ENCODE measurements around the gene CDC20.

DNA sequence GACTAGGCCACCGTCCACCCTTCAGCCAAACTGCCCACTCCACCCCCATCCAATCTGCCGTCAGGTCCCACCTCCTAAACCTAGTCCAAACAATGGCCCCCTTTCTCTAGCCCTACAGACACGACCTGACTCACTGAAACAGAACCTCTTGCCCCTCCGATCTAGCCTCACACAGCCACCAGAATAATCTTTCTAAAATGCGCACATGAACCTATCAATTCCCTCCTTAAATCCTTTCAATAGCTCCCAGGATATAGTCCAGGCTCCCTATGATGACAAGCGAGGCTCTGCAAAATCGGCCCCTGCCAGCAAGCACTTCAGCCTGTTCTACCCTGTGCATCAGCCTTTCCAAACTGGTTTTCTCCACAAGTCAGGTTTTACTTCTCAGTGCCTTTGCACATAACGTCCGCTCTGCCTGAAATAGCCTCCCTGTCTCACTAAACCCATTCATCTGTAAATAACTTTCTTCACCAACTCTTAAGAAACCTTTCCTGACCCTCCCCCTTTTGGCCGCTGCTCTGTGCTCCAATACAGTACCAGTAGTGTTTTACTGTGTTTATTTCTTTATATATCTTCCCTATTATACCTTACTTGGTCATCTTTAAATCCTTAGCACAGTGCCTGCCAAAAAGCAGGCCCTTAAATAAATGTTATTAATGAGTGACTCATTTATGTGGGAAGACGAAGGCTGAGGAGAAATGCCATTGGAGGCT, 9.0 kb upstream of the CDC20 start:
- TF ChIP-seq CTCF (IDR thresholded peaks at IDR 0.05), result no peak
- TF ChIP-seq POLR2AphosphoS5 (IDR thresholded peaks at IDR 0.05; ENCODE audit: low read depth, low read length), result no peak
- no peak for TF ChIP-seq EP300 (IDR thresholded peaks at IDR 0.05; ENCODE audit: borderline replicate concordance in 1 of 2, low read depth in 1 of 2, low read length in 1 of 2)
- no peak for TF ChIP-seq TEAD4 (IDR thresholded peaks at IDR 0.05; ENCODE audit: borderline replicate concordance, insufficient read depth)
- TF ChIP-seq SIN3A (IDR thresholded peaks at IDR 0.05; ENCODE audit: borderline replicate concordance, low read depth, low read length), result no peak
- TF ChIP-seq RCOR1 (IDR thresholded peaks at IDR 0.05; ENCODE audit: low read length), result no peak
- TF ChIP-seq RAD21 (IDR thresholded peaks at IDR 0.05; ENCODE audit: low read length), result no peak
- TF ChIP-seq RFX5 (IDR thresholded peaks at IDR 0.05; ENCODE audit: low read length), result no peak
- TF ChIP-seq, protein P1, sequence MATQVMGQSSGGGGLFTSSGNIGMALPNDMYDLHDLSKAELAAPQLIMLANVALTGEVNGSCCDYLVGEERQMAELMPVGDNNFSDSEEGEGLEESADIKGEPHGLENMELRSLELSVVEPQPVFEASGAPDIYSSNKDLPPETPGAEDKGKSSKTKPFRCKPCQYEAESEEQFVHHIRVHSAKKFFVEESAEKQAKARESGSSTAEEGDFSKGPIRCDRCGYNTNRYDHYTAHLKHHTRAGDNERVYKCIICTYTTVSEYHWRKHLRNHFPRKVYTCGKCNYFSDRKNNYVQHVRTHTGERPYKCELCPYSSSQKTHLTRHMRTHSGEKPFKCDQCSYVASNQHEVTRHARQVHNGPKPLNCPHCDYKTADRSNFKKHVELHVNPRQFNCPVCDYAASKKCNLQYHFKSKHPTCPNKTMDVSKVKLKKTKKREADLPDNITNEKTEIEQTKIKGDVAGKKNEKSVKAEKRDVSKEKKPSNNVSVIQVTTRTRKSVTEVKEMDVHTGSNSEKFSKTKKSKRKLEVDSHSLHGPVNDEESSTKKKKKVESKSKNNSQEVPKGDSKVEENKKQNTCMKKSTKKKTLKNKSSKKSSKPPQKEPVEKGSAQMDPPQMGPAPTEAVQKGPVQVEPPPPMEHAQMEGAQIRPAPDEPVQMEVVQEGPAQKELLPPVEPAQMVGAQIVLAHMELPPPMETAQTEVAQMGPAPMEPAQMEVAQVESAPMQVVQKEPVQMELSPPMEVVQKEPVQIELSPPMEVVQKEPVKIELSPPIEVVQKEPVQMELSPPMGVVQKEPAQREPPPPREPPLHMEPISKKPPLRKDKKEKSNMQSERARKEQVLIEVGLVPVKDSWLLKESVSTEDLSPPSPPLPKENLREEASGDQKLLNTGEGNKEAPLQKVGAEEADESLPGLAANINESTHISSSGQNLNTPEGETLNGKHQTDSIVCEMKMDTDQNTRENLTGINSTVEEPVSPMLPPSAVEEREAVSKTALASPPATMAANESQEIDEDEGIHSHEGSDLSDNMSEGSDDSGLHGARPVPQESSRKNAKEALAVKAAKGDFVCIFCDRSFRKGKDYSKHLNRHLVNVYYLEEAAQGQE (IDR thresholded peaks at IDR 0.05; ENCODE audit: low read depth, low read length), result no peak
- TF ChIP-seq, protein P2, sequence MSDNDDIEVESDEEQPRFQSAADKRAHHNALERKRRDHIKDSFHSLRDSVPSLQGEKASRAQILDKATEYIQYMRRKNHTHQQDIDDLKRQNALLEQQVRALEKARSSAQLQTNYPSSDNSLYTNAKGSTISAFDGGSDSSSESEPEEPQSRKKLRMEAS (IDR thresholded peaks at IDR 0.05; ENCODE audit: low read depth), result no peak
- TF ChIP-seq GABPA (IDR thresholded peaks at IDR 0.05; ENCODE audit: low read depth), result no peak
